Cardiac muscle cell (in vitro differentiated cells and primary cell): ENCODE measurements around the gene RASGRP3. TPM values are rescaled to one million over a fixed set of nuclear protein-coding genes. Genes with fewer than 3 reads are reported as not detected.

Experiments
- DNase-seq, 2 donors: peaks; one replicate each; pipeline versions ENCODE4 v3.0.0 to v3.0.0-alpha.2; 2010 to 2017; ENCODE audit warnings: low read depth in 1 of 2, low spot score in 1 of 2
- H3K27ac ChIP-seq: fragments of 200-600 bp; sonication (generic); 2 replicates; pipeline ENCODE4 v1.5.1; 2016
- H3K27me3 ChIP-seq: fragments of 200-600 bp; sonication (generic); 2 replicates; pipeline ENCODE4 v1.6.0; 2016; ENCODE audit warnings: control low read depth
- H3K36me3 ChIP-seq: fragments of 200-600 bp; sonication (generic); 2 replicates; pipeline ENCODE4 v1.5.1; 2016; ENCODE audit warnings: control low read depth
- H3K4me1 ChIP-seq: fragments of 200-600 bp; sonication (generic); 2 replicates; pipeline ENCODE4 v1.8.1; 2017; ENCODE audit warnings: low read depth, mild to moderate bottlenecking, mixed run types
- H3K4me3 ChIP-seq: fragments of 200-600 bp; sonication (generic); 2 replicates; pipeline ENCODE4 v1.5.1; 2016; ENCODE audit warnings: mild to moderate bottlenecking
- H3K9me3 ChIP-seq: fragments of 200-600 bp; sonication (generic); 2 replicates; pipeline ENCODE4 v1.5.1; 2017; ENCODE audit warnings: low read depth, mild to moderate bottlenecking, control low read depth
- polyA plus RNA-seq: library from polyadenylated mRNA; unstranded; fragments of >200 nt; fragmentation: Nextera tagmentation; extraction: Ambion mirVana; gene quantifications from 2 replicates; pipeline ENCODE4 v1.2.1, GENCODE V29; 2016
- total RNA-seq: library from RNA; depleted of rRNA; stranded (reverse); fragments of >200 nt; gene quantifications from 2 replicates; pipeline ENCODE4 v1.2.3, GENCODE V29; 2016
- TF ChIP-seq, protein P1 (sequence below): IDR thresholded peaks from 2 replicates; pipeline ENCODE4 v1.5.1; 2012; ENCODE audit warnings: low read depth, mild to moderate bottlenecking, low read length

RASGRP3 gene
- total and polyA plus RNA-seq, 2 experiments from 2014 or later, result 19.8 to 21.3 TPM

DNA sequence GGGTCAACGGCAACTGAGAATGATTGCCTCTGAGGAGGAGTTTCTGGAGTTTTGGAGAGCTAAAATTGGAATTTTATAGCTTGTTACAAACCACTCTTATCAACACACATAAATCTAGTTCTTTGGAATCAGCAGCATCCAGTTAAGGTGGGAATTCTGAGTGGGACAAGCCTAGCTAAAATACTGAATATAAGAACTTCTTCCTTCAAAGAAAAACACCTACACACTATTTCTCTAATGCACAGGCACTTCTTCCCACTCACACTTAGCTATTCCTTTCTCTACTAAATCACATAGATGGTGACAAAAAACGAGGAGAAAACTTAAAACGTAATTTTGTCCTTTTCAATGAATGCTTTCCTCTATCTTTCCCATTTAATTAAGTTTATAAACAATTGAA lies 79.2 kb downstream of the RASGRP3 start:
- DNase-seq, result no peak
- Histone ChIP-seq H3K9me3 (no peaks in the 10 kb centered on the region), H3K27me3 (no peaks in the 10 kb centered on the region), H3K4me3 (no peak overlapping the region), H3K36me3 (no peaks in the 10 kb centered on the region), H3K4me1 (peaks cover 13% of the 10 kb centered on the region), H3K27ac (peak overlapping the region; percentile 81)
- TF ChIP-seq, protein P1, sequence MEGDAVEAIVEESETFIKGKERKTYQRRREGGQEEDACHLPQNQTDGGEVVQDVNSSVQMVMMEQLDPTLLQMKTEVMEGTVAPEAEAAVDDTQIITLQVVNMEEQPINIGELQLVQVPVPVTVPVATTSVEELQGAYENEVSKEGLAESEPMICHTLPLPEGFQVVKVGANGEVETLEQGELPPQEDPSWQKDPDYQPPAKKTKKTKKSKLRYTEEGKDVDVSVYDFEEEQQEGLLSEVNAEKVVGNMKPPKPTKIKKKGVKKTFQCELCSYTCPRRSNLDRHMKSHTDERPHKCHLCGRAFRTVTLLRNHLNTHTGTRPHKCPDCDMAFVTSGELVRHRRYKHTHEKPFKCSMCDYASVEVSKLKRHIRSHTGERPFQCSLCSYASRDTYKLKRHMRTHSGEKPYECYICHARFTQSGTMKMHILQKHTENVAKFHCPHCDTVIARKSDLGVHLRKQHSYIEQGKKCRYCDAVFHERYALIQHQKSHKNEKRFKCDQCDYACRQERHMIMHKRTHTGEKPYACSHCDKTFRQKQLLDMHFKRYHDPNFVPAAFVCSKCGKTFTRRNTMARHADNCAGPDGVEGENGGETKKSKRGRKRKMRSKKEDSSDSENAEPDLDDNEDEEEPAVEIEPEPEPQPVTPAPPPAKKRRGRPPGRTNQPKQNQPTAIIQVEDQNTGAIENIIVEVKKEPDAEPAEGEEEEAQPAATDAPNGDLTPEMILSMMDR, result no peak

DNA sequence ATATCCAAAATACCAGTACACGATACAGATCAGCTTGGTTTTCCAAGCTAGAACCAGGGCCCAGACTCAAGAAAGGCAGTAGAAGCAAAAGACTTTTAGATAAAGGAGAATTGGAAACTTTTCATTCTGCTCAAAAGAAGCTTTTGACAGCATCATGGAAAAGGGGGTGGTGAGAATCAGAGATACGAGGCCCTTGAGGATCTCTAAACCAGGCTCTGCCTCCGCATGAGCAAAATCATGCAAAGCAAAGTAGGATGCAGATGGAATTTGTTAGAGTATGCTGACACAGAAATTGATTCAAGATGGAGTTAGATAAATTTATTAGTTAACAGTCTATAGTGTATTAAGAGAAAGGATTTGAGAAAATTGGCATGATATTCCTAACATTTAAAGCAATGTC lies 82.9 kb downstream of the RASGRP3 start:
- no peaks in the 10 kb centered on the region for H3K27me3 ChIP-seq
- no peak overlapping the region for H3K27ac ChIP-seq
- no peaks in the 10 kb centered on the region for H3K9me3 ChIP-seq
- peaks cover 13% of the 10 kb centered on the region for H3K4me1 ChIP-seq
- H3K36me3 ChIP-seq, result no peaks in the 10 kb centered on the region
- TF ChIP-seq, protein P1, result no peak
- no peak overlapping the region for H3K4me3 ChIP-seq
- DNase-seq, result no peak

DNA sequence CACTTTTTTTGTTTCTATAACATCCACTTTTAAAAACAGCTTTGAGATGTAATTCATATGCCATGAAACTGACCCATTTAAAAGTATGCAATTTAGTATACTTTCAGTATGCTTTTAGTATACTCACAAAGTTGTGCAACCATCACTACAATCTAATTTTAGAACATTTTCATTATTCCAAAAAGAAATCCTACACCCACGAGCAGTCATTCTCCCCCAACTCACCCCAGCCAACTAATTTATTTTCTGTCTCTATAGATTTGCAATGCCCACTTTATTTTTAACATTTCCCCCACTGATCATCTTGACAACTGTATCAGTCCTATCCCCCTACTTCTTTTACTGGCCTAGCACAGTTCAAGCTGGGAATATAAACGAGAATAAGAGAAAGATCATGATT lies 83.6 kb downstream of the RASGRP3 start:
- H3K27me3 ChIP-seq, result no peaks in the 10 kb centered on the region
- no peak for DNase-seq
- no peaks in the 10 kb centered on the region for H3K36me3 ChIP-seq
- H3K4me3 ChIP-seq, result no peak overlapping the region
- H3K4me1 ChIP-seq, result peaks cover 11% of the 10 kb centered on the region
- TF ChIP-seq, protein P1, result no peak
- no peaks in the 10 kb centered on the region for H3K9me3 ChIP-seq
- no peak overlapping the region for H3K27ac ChIP-seq

DNA sequence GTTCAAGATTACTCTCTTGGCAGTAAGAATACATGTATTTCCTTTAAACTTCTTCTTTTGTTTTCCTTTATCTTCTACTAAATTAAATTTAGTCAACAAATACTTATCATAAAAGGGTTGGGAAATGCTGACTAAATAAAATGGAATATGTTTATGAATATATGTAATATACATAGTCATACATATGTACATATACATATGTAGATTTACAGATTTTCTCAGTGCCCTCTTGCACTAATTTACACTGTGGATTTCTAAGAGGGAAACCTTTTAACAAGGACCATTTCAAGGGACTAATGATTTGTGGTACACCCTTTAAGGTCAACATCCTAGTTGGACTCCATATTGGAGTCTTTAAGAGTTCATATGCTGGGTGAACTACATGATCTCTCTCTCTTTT lies 85.4 kb downstream of the RASGRP3 start:
- no peak overlapping the region for H3K4me3 ChIP-seq
- H3K27me3 ChIP-seq, result no peaks in the 10 kb centered on the region
- TF ChIP-seq, protein P1, result no peak
- H3K36me3 ChIP-seq, result no peaks in the 10 kb centered on the region
- no peaks in the 10 kb centered on the region for H3K9me3 ChIP-seq
- H3K4me1 ChIP-seq, result peaks cover 4% of the 10 kb centered on the region
- DNase-seq, result no peak
- H3K27ac ChIP-seq, result no peak overlapping the region

DNA sequence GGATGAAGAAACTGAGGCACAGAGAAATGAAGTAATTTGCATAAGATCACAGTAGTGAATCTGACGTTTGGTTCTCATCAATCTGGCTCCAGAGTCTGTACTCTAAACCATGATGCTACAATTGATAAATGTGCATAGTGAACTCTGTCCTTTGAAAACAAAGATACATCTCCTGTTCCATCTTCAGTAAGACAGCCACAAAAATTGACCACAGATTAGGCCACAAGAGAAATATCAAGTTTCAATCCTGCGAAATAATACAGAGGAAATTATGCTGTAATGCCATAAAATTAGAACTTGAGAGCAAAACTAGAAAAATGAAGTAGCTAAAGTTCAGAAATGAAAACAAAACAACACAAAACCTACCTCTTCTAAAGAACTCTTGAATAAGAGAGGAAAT lies 94.2 kb downstream of the RASGRP3 start:
- no peaks in the 10 kb centered on the region for H3K36me3 ChIP-seq
- H3K27me3 ChIP-seq, result no peaks in the 10 kb centered on the region
- H3K4me1 ChIP-seq, result no peaks in the 10 kb centered on the region
- no peak overlapping the region for H3K4me3 ChIP-seq
- H3K9me3 ChIP-seq, result no peaks in the 10 kb centered on the region
- DNase-seq, result no peak
- TF ChIP-seq, protein P1, result no peak
- H3K27ac ChIP-seq, result no peak overlapping the region

DNA sequence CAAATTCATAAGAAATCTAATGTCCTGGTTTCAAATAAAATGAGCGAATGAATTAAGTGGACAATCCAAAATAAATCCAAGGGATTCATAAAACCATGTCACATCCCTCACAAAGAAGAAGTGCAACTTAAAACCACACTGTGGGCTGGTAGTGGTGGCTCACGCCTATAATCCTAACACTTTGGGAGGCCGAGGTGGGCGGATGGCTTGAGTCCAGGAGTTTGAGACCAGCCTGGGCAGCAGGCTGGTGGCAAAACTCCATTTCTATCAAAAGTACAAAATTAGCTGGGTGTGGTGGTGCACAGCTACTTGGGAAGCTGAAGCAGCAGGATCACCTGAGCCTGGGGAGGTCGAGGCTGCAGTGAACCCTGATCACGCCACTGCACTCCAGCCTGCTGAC lies 97.2 kb downstream of the RASGRP3 start:
- Histone ChIP-seq H3K27me3 (no peaks in the 10 kb centered on the region), H3K9me3 (no peaks in the 10 kb centered on the region), H3K4me1 (no peaks in the 10 kb centered on the region), H3K27ac (no peak overlapping the region), H3K4me3 (no peak overlapping the region), H3K36me3 (no peaks in the 10 kb centered on the region)
- TF ChIP-seq, protein P1, result no peak
- no peak for DNase-seq
